22Rv1 (cell line): ENCODE results near the gene ECE1.
"Not testable (repeated sequence)": the region's sequence is repeated elsewhere in the genome, so short reads cannot be mapped to it uniquely, and the experiment has no call there.

Experiments used
- H3K27ac ChIP-seq: fragments of 450-650 bp; 2 replicates; pipeline ENCODE4 v1.5.1; 2017
- CTCF ChIP-seq: fragments of 450-650 bp; IDR thresholded peaks from 2 replicates; pipeline ENCODE4 v1.5.1; 2017; ENCODE audit warnings: mild to moderate bottlenecking
- ZFX ChIP-seq: fragments of 450-650 bp; IDR thresholded peaks from 2 replicates; pipeline ENCODE4 v1.6.1; 2017; ENCODE audit warnings: antibody characterized with exemption, borderline replicate concordance

Gene ECE1

GRCh38 chr1:21176586-21177555, 113.4 kb downstream of the ECE1 start, which contains the start of gene EIF4G3:
EIF4G3 (minus strand) TSS chr1:21176897; CDS start chr1:21002742, 174,155 bp downstream.
- TF ChIP-seq CTCF (no peak), ZFX (no peak)
- H3K27ac ChIP-seq, result peak within 1 kb of the TSS; percentile 77

- TF ChIP-seq CTCF (no peak; the same call in 1 of the 2 replicates), ZFX (no peak)
- H3K27ac ChIP-seq, result peak overlapping the region; percentile 77
Observed at GRCh38 chr1:21175670-21176581, 114.3 kb downstream of the ECE1 start.

- TF ChIP-seq ZFX, result no peak
- TF ChIP-seq CTCF, result no peak
- peak overlapping the region; percentile 77 for H3K27ac ChIP-seq
Observed at GRCh38 chr1:21175324-21175669, 115.0 kb downstream of the ECE1 start.

GRCh38 chr1:21174654-21175323, 115.5 kb downstream of the ECE1 start:
- peak overlapping the region; percentile 77; the same call in 1 of the 2 replicates for H3K27ac ChIP-seq

GRCh38 chr1:21174230-21174629, 116.0 kb downstream of the ECE1 start:
- no peak for TF ChIP-seq CTCF
- no peak for TF ChIP-seq ZFX

More at GRCh38 chr1:21174654-21175323, 115.5 kb downstream of the ECE1 start:
- no peak for TF ChIP-seq ZFX
- TF ChIP-seq CTCF, result no peak

GRCh38 chr1:21173096-21173495, 117.2 kb downstream of the ECE1 start:
- H3K27ac ChIP-seq, result not testable (repeated sequence)

More at GRCh38 chr1:21174230-21174629, 116.0 kb downstream of the ECE1 start:
- H3K27ac ChIP-seq, result no peak overlapping the region

- not testable (repeated sequence) for H3K27ac ChIP-seq
Observed at GRCh38 chr1:21170837-21171236, 119.4 kb downstream of the ECE1 start.
